Mesodermal cell (in vitro differentiated cells): ENCODE data around the gene PTPN12.
"Not testable (repeated sequence)": the region's sequence is repeated elsewhere in the genome, so short reads cannot be mapped to it uniquely, and the experiment has no call there.

Experiments
- H3K27ac ChIP-seq: 2 replicates; pipeline ENCODE4 v1.7.0; 2013; ENCODE audit warnings: mild to moderate bottlenecking, low read depth, low read length, moderate library complexity; ENCODE audit not compliant: severe bottlenecking
- H3K36me3 ChIP-seq: 2 replicates; pipeline ENCODE4 v1.7.1; 2013; ENCODE audit warnings: mild to moderate bottlenecking, low read length, moderate library complexity; ENCODE audit not compliant: control insufficient read depth, insufficient read depth
- H3K4me1 ChIP-seq: one replicate; pipeline ENCODE4 v1.7.1; 2013; ENCODE audit warnings: mild to moderate bottlenecking, low read length; ENCODE audit not compliant: insufficient read depth, control insufficient read depth, poor library complexity, severe bottlenecking
- H3K4me3 ChIP-seq: 2 replicates; pipeline ENCODE4 v1.7.0; 2013; ENCODE audit warnings: low read length, control low read depth, mild to moderate bottlenecking; ENCODE audit not compliant: insufficient read depth, poor library complexity, severe bottlenecking; ENCODE audit errors: extremely low read depth
- H3K9me3 ChIP-seq: 2 replicates; pipeline ENCODE4 v1.7.1; 2013; ENCODE audit warnings: mild to moderate bottlenecking, low read length, moderate library complexity; ENCODE audit not compliant: control insufficient read depth
- WGBS, 2 experiments: methylation state at CpG; one replicate each; pipeline ENCODE4 v1.1.5; 2013; ENCODE audit warnings: missing lambda C conversion rate in 2 of 2; ENCODE audit not compliant: insufficient coverage in 2 of 2; 5-methylcytosine and 5-hydroxymethylcytosine counted together

Gene PTPN12

GRCh38 chr7:77537778-77538280 lies 734 bp downstream of the PTPN12 start:
- peaks cover 17% of the 10 kb centered on the region for H3K4me1 ChIP-seq
- H3K36me3 ChIP-seq, result peaks cover 14% of the 10 kb centered on the region
- no peaks in the 10 kb centered on the region for H3K9me3 ChIP-seq
- peak overlapping the region; percentile 99 for H3K4me3 ChIP-seq
- WGBS, 2 experiments, result 0% methylated on average over 9 to 21 of the region's 43 CpGs
- H3K27ac ChIP-seq, result peak overlapping the region; percentile 96

- no peaks in the 10 kb centered on the region for H3K9me3 ChIP-seq
- H3K4me1 ChIP-seq, result peaks cover 17% of the 10 kb centered on the region
- peak overlapping the region; percentile 99 for H3K4me3 ChIP-seq
- 0 to 2% methylated on average over 8 to 9 of the region's 30 CpGs for WGBS, 2 experiments
- peaks cover 20% of the 10 kb centered on the region for H3K36me3 ChIP-seq
- peak overlapping the region; percentile 96 for H3K27ac ChIP-seq
Measured at GRCh38 chr7:77538281-77539212, 1.5 kb downstream of the PTPN12 start.

- no peak overlapping the region for H3K27ac ChIP-seq
- H3K4me1 ChIP-seq, result peaks cover 17% of the 10 kb centered on the region
- H3K9me3 ChIP-seq, result no peaks in the 10 kb centered on the region
- WGBS, 2 experiments, result 80 to 83% methylated on average over 1 to 2 of the region's 4 CpGs
- H3K4me3 ChIP-seq, result no peak overlapping the region
- H3K36me3 ChIP-seq, result peaks cover 31% of the 10 kb centered on the region
Measured at GRCh38 chr7:77540402-77540822, 3.3 kb downstream of the PTPN12 start.

GRCh38 chr7:77540993-77541392 lies 3.9 kb downstream of the PTPN12 start:
- not testable (repeated sequence) for H3K27ac ChIP-seq, H3K9me3 ChIP-seq, H3K4me3 ChIP-seq
- peaks cover 31% of the 10 kb centered on the region for H3K36me3 ChIP-seq
- WGBS, 2 experiments, result no CpG with 5 or more reads among the region's 7 CpGs
- H3K4me1 ChIP-seq, result peaks cover 17% of the 10 kb centered on the region

GRCh38 chr7:77542409-77542808 lies 5.3 kb downstream of the PTPN12 start:
- Histone ChIP-seq H3K4me1 (peaks cover 17% of the 10 kb centered on the region), H3K9me3 (no peaks in the 10 kb centered on the region), H3K4me3 (no peak overlapping the region), H3K27ac (no peak overlapping the region), H3K36me3 (peaks cover 31% of the 10 kb centered on the region)
- WGBS, 2 experiments, result 100% methylated on average over 1 of the region's 1 CpG

- no peaks in the 10 kb centered on the region for H3K9me3 ChIP-seq
- H3K36me3 ChIP-seq, result peaks cover 31% of the 10 kb centered on the region
- H3K4me3 ChIP-seq, result no peak overlapping the region
- H3K27ac ChIP-seq, result no peak overlapping the region
- peaks cover 17% of the 10 kb centered on the region for H3K4me1 ChIP-seq
- WGBS, 2 experiments, result 42 to 53% methylated on average over 1 of the region's 2 CpGs
Measured at GRCh38 chr7:77542895-77543294, 5.8 kb downstream of the PTPN12 start.

- WGBS, 2 experiments, result no CpG with 5 or more reads among the region's 4 CpGs
Measured at GRCh38 chr7:77543910-77544309, 6.8 kb downstream of the PTPN12 start.

GRCh38 chr7:77544518-77544917 lies 7.4 kb downstream of the PTPN12 start:
- no peak overlapping the region for H3K27ac ChIP-seq
- peaks cover 33% of the 10 kb centered on the region for H3K36me3 ChIP-seq
- no peak overlapping the region for H3K4me3 ChIP-seq
- no peaks in the 10 kb centered on the region for H3K9me3 ChIP-seq
- 100% methylated on average over 1 of the region's 2 CpGs; no CpG with 5 or more reads in 1 of the 2 experiments for WGBS, 2 experiments
- peaks cover 17% of the 10 kb centered on the region for H3K4me1 ChIP-seq

More at GRCh38 chr7:77543910-77544309, 6.8 kb downstream of the PTPN12 start:
- peaks cover 17% of the 10 kb centered on the region for H3K4me1 ChIP-seq
- no peak overlapping the region for H3K27ac ChIP-seq
- H3K36me3 ChIP-seq, result peaks cover 31% of the 10 kb centered on the region
- no peak overlapping the region for H3K4me3 ChIP-seq
- H3K9me3 ChIP-seq, result no peaks in the 10 kb centered on the region

GRCh38 chr7:77548206-77548605 lies 11.1 kb downstream of the PTPN12 start:
- Histone ChIP-seq H3K27ac (no peak overlapping the region), H3K9me3 (no peaks in the 10 kb centered on the region), H3K4me3 (no peak overlapping the region), H3K36me3 (peaks cover 40% of the 10 kb centered on the region), H3K4me1 (peaks cover 6% of the 10 kb centered on the region)
- WGBS, 2 experiments, result 80% methylated on average over 1 of the region's 3 CpGs; no CpG with 5 or more reads in 1 of the 2 experiments

- peaks cover 6% of the 10 kb centered on the region for H3K4me1 ChIP-seq
- peaks cover 40% of the 10 kb centered on the region for H3K36me3 ChIP-seq
- H3K27ac ChIP-seq, result no peak overlapping the region
- WGBS, 2 experiments, result 88% methylated on average over 1 of the region's 3 CpGs; no CpG with 5 or more reads in 1 of the 2 experiments
- no peaks in the 10 kb centered on the region for H3K9me3 ChIP-seq
- no peak overlapping the region for H3K4me3 ChIP-seq
Measured at GRCh38 chr7:77549106-77549870, 12.2 kb downstream of the PTPN12 start.
